Measurements from ENCODE around the gene ERP27. TPM values are rescaled to one million over a fixed set of nuclear protein-coding genes. Genes with fewer than 3 reads are reported as not detected.

ERP27 gene
- total RNA-seq, 4 donors from 2014 or later = 0.57 to 5.5 (median 1.9) TPM; not detected in 1

GRCh38 chr12:14911131-14911530, 27.2 kb downstream of the ERP27 start:
- 38 to 86% methylated on average over 2 of the region's 2 CpGs for WGBS, 2 donors
- DNase-seq = no peak
- H3K36me3 ChIP-seq = no peaks in the 10 kb centered on the region
- intact Hi-C loops (cut with DNase I) = no loop called here
- no peak for TF ChIP-seq POLR2A (IDR thresholded peaks at IDR 0.05)
- no peak for TF ChIP-seq CTCF (IDR thresholded peaks at IDR 0.05)
- H3K4me3 ChIP-seq = no peak overlapping the region
- H3K27ac ChIP-seq = peak overlapping the region in 1 of 4 donors; percentile 23
- no peaks in the 10 kb centered on the region for H3K27me3 ChIP-seq
- H3K4me1 ChIP-seq = peaks cover 0 to 36% (median 5%) of the 10 kb centered on the region in 3 donors
- H3K9me3 ChIP-seq = no peaks in the 10 kb centered on the region

DNA sequence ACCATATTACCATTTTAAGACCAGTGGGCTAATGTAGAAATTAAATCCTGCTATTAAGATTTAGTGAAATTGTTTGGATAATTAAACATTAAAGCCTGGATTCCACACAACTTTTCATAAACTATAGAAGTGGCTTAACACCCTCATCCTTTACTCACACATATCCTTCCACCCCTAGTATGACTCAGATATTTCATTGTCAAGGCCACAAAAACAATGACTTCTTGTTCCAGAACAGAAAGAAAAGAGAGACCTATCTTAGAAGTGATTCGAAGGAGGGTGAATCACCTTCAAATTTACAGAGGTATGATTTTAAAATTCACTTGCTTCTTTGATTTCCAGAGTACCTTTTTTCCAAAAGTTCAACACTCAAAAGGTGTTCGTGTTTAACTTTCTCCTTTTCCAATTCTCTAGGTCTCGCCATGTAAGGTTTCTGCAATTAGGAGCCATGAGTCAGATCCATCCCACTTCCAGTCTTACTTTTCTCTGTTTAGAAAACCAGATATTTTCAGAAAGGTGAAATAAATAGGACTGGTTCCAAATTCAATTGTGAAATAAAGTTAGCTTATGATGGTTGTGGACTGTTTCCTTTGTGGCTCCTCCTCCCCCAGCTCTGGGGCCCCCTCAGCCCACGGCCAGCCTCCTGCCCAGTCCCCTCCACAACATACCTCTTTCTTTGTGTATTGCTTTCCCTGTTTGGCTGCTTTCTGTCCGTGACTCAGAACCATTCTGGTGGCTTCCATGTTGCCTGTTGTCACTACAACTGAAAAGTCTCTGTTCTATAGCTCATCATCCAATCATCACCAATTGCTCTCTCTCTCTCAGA, 28.0 kb downstream of the ERP27 start:
- 39 to 59% methylated on average over 5 of the region's 5 CpGs for WGBS, 2 donors
- Histone ChIP-seq H3K4me1 (peaks cover 0 to 44% (median 12%) of the 10 kb centered on the region in 3 donors), H3K9me3 (no peaks in the 10 kb centered on the region), H3K36me3 (no peaks in the 10 kb centered on the region), H3K4me3 (no peak overlapping the region), H3K27ac (peak overlapping the region; percentile 23 to 51 (median 36)), H3K27me3 (no peaks in the 10 kb centered on the region)
- TF ChIP-seq CTCF (IDR thresholded peaks at IDR 0.05) (no peak), POLR2A (IDR thresholded peaks at IDR 0.05) (no peak)
- intact Hi-C loops (cut with DNase I) = no loop called here
- no peak for DNase-seq

DNA sequence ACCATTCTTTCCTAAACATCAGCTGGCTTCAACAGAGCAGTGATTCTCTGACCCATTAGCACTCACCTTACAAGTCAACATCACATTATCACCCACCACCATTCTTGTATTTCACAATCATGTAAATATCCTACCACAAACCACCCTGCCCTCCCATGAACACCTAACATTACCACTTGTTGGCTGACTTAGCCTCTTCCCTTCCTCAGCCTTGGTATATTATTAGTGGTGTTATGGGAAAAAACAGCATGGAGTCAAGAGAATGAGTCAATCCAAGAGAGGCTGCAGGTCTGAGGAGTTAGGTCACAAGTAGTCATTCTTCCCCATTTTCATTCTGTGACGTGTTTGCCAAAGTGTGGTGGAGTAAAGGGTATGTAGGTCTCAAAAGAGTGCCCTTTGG, 30.4 kb downstream of the ERP27 start:
- Histone ChIP-seq H3K9me3 (no peaks in the 10 kb centered on the region), H3K27me3 (no peaks in the 10 kb centered on the region), H3K4me1 (peaks cover 4 to 45% (median 11%) of the 10 kb centered on the region in 3 donors), H3K27ac (no peak overlapping the region), H3K4me3 (no peak overlapping the region), H3K36me3 (no peaks in the 10 kb centered on the region)
- TF ChIP-seq POLR2A (IDR thresholded peaks at IDR 0.05) (no peak), CTCF (IDR thresholded peaks at IDR 0.05) (no peak)
- WGBS, 2 donors = 93 to 100% methylated on average over 1 of the region's 1 CpG
- DNase-seq = no peak
- intact Hi-C loops (cut with DNase I) = no loop called here

- Histone ChIP-seq H3K27me3 (no peaks in the 10 kb centered on the region), H3K4me1 (peaks cover 4 to 47% (median 10%) of the 10 kb centered on the region in 3 donors), H3K4me3 (no peak overlapping the region), H3K36me3 (no peaks in the 10 kb centered on the region), H3K9me3 (no peaks in the 10 kb centered on the region), H3K27ac (peak overlapping the region in 3 of 4 donors; percentile 45 to 70 (median 59))
- TF ChIP-seq CTCF (IDR thresholded peaks at IDR 0.05) (no peak), POLR2A (IDR thresholded peaks at IDR 0.05) (no peak)
- DNase-seq = no peak
- WGBS, 2 donors = 76 to 77% methylated on average over 4 to 5 of the region's 5 CpGs
- intact Hi-C loops (cut with DNase I) = no loop called here
These were observed 32.2 kb downstream of the ERP27 start for GRCh38 chr12:14906114-14906513.

DNA sequence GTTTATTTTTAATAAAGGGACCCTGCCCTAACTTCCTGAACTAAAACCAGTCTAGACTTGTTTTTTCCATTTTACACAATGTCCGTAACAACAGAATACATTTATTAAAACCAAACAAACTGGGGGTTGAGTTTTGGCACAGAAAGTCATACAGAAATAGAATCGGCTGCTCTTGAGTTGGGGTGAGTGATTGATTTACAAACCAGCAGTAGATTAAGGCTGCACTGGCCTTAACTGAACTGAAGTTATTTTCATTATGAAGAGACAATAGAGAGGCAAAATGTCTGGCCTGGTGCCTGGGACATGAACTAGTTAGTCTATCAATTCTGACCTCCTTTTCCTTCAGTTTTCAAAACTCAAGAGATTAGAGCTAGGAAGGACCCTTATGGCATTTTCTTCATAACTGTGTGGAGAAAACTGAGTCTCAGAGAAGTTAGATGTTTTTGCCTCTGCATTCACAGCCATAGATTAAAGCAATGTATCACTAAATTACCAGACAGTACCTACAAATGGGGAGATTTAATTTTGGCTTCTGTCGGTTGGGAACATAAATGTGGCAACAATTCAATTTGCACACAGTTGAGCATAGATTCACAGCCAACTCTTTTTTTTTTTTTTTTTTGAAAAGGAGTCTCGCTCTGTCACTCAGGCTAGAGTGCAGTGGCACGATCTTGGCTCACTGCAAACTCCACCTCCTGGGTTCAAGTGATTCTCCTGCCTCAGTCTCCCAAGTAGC, 32.9 kb downstream of the ERP27 start:
- no peak for TF ChIP-seq POLR2A (IDR thresholded peaks at IDR 0.05)
- no peak for TF ChIP-seq CTCF (IDR thresholded peaks at IDR 0.05)
- H3K27ac ChIP-seq = peak overlapping the region; percentile 23 to 70 (median 59)
- H3K4me3 ChIP-seq = peak overlapping the region in 1 of 4 donors; percentile 23
- H3K9me3 ChIP-seq = no peaks in the 10 kb centered on the region
- no peaks in the 10 kb centered on the region for H3K27me3 ChIP-seq
- peaks cover 4 to 41% (median 10%) of the 10 kb centered on the region in 3 donors for H3K4me1 ChIP-seq
- H3K36me3 ChIP-seq = no peaks in the 10 kb centered on the region
- DNase-seq = no peak
- WGBS, 2 donors = 24 to 55% methylated on average over 5 of the region's 5 CpGs
- intact Hi-C loops (cut with DNase I) = no loop called here

Data from esophagus squamous epithelium (tissue), 5 donors.